DMS153 (cell line): ENCODE data around the gene MIB2.

Source experiments
- DNase-seq: peaks from one replicate; lab custom pipeline; 2025; lab: John Stamatoyannopoulos, UW

The MIB2 gene

DNA sequence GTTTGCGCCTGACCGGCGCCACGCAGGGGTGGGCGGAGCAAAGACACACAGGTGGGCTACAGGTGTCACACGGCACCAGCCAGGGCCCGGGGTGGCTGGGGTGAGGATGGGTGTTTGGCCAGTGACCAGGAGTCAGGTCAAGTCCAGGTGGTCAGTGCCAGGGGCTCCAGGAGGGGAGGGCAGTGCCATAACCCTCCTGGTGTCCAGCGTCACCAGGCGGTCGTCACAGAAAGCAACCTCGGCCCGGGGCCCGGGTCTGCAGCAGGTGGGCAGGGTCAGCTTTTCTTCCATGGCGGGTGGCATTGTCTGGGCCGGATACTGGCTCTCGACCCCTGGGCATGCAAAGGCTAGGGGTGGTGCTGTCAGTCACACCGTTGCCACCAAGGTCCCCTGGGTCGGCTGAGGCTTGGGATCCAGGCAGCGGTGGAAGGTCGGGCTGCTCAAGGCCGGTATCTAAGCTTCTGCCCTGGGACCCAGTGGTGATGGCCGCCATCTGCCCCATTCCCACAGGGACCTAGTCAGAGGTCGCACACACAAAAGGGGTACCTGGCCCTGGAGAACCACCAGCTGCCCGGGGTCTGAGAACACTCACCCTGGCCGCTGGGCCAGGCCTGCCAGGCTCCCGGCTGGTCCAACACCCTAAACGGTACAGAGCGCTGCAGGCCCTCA, 17.1 kb upstream of the MIB2 start:
- DNase-seq: no peak

DNA sequence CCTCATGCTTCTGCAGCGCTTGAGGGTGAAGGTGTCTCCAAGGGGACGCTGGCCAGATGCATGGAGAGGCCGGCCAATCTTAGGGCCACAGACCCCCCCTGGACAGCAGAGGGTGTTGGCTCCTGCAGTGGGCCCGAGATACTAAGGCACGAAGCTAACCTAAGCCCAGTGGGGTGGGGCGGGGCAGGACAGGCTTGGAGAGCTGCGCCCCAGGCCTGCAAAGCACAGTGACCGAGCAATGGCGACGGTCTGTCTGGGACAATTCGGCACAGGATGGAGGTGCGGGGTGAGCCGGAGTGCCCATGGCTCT, 16.6 kb upstream of the MIB2 start:
- DNase-seq: no peak

DNA sequence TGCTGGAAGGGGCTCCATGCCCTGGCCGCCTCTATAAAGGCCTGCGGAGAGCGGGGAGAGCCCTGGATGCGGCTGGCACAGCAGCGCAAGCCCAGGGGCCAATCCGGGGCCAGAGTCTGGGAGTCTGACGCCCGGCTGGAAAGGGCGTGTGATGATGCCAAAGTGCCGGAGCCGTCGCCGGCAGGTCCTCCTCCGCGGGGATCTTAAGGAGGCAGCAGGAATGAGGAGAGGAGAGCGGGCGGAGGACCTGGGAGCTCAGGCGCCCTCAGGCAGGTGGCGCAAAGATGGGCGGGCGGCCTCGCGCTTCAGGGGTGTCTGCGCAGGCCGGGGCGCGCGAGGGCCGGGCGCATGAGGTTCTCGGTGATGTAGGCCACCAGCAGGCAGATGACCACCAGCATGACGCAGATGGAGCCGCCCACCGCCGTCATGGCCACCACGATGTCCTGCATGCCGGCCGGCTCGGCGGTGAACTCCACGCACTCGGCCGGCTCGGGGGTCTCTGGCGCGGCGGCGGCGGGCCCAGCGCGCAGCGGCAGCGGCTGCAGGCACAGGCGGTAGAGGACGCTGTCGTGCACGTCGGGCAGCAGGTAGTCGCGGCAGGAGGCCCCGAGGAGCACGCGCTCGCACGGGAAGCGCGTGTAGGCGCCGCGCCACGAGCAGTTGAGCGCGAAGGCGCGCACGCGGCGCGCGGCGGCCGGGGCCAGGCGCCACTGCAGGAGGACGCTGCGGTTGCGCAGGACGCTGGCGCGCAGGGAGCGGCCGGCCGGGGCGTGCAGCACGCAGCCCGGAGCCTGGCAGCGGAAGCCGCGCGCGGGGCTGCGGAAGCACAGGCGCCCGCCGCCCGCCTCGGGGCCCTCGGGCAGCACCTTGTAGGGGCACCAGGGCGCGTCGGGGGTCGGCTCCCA, 16.0 kb upstream of the MIB2 start:
- DNase-seq: no peak

DNA sequence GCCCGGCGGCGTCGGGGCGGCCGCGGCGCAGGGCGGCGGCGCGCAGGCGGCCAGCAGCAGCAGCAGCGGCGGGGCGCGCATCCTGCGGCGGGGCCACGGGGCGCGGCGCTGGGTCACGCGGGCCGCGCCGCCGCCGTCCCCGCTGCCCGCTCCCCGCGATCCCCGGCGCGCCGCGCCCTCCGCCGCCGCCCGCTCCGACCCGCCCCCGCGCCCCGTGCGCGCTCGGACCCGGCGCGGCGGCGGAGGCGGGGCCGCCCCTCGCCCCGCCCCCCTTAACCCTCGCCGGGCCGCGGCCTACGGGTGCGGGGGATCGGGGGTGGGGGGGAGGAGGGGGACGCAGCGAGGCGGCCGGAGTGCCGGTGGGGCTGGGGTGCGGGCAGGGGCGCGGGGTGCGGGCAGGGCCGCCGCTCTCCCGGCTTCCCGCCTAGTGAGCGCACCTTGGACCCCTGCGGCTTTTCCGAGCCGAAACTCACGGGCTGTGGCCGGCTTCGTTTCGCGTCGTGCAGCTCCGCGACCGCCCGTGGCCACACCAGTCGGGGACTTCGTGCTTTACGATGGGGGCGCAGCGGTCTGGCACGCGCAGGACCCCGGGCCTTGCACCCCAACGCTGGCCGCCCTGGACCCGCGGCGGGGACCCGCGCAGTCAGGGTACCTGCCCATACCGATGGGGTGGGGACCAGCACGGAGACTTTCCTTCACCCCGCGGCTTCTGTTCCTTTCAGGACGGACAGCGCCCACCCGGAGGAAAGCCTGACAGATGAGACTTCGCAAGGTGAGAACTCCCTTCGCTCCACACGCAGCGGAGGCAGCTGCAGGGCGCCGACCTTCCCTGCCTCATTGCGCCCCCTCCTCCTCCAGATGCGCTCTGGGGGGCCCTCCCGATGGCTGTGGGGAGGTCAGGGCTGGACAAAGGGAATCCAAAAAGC, 15.1 kb upstream of the MIB2 start, which contains the start of gene FNDC10:
FNDC10 (minus strand) TSS at position 201 of the 926 bp plus-strand sequence; CDS start at position 81, 120 bp downstream.
- no peak for DNase-seq

DNA sequence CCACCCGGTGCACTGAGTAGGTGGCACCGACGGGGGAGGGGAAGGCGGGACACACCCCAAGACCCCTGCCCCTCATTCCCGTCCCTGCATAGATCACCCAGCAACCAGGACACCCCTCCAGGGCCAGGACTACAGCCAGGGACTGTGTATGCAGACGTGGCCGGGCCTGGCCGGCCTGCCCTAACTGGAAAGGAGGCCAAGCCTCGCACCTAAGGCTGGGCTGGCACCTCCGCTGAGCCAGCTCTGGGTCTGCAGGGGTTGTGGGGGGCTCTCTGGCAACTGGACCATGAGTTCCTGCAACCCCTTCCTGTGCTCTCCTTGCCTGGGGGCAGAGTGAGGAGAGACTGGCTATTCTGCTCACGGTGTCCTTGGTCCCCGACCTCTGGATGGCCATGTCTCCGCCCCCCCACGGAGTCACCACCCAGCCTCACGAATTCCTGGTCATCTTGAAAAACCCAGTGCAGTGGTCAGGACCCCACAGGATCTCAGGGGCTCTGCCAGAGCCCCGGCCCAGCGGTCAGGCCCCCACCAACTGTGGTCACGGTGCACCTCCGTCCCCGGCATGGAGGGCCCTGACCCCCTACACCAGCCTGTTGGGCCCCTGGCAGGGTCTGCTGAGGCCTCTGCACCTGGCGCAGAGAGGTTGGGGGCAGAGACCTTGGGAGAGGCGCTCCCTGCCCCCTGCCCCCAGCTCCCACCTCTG, 14.3 kb upstream of the MIB2 start:
- no peak for DNase-seq

DNA sequence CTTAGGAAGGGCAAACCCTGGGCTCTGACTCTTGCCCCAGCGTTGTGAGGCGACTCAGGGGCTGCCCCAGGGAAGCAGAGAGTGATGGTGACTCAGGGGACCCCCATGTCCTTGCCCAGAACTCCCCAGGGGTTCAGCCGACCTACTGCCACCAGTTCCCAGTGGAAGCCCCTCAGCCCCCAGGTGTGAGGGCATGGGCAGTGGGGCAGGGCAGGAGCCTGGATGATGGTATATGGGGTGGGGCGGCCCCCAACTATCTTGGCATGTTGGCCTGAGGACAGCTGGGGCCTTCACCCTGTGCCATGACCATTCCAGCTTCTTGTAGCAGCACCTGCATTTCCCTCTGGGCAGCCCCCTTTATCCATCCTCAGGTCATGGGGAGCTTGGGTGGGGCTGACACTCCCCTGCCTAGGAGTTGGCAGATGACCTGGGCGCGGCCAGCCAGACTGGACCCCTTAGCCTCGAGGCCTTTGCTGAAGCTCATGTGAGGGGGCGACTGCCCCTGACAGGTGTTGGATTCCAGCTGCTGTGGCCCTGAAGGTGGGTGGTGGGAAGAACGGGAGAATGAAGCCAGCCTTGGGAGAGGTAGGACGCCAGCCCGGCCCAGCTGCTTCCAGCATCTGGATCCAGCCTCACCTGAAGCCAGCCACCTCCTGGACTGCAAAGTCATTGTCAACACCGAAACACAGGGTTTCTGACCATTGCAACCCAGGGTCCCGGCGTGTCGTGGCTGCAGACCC, 13.6 kb upstream of the MIB2 start:
- DNase-seq: no peak

DNA sequence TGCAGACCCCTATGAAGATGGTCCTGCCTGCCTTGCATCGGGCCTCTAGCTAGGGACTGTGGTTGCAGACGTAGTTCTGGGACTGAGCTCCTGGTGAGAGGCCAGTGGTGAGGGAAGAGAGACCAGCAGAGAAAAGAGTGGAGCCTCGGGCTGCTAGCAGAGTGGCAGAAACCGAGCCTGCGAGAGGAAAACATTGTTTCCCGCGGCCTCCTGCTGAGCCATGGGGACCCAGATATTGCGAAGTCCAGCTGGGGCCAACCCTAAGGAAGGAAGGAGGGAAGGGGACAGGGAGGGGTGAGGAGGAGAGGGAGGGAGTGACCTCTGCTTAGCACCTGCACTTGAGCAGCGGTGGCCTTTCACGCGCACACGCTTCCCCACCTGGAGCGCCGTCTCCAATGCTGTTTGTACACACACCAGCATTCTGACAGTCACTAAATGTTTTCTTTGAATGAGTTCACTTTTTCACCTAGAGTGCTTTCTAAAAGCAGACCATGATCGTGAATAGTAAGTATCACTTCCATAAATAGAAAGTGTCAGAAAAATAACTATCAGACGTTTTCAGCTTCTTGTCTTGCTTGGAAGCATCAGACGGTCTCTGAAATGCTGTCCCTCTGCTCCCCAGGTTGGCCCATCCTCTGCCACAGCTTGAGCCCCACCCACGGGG, 12.9 kb upstream of the MIB2 start:
- no peak for DNase-seq

DNA sequence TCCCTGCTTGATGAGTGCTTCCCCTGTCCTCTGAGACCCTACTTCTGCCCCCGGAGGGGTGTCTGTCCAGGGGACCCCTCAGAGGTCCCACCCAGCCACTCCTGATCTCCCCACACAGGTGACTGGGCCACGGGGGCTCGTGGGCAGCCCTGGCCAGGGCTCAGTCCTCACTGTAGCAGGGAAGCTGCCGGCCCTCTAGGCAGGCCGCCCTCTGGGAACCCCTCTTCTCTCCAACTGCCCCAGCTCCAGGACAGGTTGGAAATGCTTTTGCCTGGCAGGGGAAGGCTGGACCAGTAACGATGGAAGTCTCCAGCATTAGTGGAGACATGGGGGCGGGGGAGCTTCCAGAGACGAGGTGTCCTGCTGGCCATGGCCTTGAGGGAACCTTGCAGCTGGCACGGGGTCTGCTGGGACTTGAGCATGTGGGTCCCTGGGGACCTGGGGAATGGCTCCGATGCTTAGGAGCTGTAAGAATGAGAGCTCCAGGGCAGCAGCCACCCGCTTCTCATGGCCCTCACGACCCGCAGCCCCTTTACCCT, 12.3 kb upstream of the MIB2 start:
- DNase-seq: no peak

DNA sequence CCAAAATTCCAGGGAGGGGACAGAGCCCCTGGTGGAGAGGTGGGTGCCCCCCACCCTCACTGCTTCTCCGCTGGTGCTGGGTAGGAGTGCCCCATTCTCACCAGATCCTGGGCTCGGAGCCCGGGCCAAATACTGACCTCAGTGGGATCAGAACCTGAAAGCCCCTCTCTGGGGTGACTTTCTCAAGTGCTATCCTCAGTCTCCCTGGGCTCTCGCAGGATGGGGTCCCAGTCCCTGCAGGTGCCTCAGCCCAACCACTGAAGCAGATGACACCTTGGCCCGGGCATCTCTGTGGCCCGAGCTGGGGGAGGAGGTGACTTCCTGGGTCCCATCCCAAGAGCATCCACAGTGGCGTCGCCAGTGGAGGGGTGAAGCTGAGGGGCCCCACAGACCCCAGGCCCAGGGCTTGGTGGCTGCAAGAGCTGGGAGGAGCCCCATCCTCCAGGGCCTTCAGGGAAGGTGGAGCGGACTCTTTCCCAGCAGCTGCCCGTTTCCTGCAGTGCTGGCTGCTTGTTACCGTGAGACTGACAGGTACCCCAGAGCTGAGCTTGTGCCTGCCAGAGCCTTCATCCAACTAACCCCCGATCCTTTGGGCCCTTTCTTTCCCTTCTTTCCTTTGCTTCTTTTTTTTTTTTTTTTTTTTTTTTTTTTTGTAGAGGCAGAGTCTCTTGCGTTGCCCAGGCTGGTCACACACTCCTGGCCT, 11.5 kb upstream of the MIB2 start:
- no peak for DNase-seq

DNA sequence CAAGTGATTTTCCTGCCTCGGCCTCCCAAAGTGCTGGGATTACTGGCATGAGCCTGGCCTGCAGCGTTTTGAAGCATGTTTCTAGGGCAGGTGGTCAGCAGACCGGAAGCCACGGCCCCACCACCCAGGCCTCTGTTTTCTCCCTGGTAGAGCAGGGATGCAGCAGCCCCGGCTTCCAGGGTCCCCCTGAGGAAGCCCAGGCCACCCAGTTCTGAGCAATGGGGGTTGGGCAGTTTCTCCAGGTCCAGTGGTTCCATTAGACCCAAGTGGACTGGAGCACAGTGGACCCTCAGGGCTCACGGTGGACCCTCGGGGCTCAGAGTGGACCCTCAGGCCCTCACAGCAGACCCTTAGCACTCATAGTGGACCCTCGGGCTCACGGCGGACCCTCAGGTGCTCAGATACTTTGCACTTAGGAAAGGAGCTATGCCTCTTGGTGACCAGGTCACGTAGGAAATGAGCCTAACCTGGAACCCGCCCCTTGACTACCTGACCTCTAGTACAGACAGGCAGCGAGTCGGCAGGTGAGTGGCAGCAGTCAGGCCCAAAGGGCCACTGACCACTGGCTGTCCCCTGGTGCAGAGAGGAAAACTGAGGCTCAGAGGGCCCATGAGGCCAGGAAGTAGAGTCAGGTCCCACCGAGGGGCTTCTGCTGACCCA, 10.8 kb upstream of the MIB2 start:
- no peak for DNase-seq

DNA sequence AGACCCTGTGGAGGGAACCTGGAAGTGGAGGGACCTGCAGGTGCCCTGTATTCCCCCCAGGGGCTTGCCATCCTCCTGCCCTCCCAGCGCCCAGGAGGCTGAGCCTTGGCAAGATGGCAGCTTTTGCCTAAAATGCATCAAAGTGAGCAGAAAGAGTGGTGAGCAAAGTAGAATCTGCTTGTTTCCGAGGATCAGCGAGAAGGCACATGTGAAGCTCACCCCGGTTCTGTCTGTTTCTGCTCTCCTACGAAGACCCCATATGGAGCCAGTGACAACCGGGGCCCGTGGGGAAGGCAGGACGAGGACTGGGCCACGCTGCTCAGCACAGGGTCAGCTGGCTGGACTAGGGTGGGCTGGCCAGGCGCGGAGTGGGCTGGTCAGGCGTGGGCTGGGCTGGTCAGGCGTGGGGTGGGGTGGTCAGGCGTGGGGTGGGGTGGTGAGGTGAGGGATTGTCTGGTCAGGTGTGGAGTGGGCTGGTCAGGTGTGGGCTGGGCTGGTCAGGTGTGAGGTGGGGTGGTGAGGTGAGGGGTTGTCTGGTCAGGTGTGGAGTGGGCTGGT, 10.2 kb upstream of the MIB2 start:
- no peak for DNase-seq

DNA sequence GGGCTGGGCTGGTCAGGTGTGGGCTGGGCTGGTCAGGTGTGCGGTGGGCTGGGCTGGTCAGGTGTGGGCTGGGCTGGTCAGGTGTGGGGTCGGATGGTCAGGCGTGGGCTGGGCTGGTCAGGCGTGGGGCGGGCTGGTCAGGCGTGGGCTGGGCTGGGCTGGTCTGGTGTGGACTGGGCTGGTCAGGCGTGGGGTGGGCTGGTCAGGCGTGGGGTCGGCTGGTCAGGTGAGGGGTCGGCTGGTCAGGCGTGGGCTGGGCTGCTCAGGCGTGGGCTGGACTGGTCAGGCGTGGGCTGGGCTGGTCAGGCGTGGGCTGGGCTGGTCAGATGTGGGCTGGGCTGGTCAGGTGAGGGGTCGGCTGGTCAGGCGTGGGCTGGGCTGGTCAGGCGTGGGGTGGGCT, 9.6 kb upstream of the MIB2 start:
- no peak for DNase-seq

DNA sequence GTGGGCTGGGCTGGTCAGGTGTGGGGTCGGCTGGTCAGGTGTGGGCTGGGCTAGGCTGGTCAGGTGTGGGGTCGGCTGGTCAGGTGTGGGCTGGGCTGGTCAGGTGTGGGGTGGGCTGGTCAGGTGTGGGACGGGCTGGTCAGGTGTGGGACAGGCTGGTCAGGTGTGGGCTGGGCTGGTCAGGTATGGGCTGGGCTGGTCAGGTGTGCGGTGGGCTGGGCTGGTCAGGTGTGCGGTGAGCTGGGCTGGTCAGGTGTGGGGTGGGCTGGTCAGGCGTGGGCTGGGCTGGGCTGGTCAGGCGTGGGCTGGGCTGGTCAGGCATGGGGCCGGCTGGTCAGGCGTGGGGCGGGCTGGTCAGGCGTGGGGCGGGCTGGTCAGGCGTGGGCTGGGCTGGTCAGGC, 9.1 kb upstream of the MIB2 start:
- DNase-seq: no peak

DNA sequence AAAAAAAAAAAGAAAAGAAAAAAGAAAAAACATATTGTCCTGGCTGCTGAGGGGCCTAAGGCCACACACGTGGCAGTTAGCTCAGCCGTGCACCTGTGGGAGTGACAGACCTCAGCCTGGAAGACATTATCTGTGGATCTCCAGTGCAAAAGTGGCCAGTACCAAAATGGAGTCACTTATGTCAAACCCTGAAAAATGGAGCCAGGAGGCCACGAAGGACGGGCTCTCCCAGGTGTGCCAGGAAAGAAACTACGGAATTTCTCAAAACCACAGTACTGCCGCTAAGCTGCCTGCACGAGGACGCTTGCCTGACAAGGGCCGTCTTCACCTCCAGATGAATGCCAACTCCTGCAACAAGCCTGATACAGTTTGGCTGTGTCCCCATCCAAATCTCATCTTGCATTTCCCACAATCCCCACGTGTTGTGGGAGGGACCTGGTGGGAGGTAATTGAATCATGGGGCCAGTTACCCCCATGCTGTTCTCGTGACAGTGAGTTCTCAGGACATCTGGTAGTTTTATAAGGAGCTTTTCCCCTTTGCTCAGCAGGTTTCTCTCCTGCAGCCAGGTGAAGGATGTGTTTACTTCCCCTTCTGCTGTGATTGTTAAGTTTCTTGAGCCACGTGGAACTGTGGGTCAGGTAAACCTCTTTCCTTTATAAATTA, 5.3 kb upstream of the MIB2 start:
- DNase-seq: no peak

DNA sequence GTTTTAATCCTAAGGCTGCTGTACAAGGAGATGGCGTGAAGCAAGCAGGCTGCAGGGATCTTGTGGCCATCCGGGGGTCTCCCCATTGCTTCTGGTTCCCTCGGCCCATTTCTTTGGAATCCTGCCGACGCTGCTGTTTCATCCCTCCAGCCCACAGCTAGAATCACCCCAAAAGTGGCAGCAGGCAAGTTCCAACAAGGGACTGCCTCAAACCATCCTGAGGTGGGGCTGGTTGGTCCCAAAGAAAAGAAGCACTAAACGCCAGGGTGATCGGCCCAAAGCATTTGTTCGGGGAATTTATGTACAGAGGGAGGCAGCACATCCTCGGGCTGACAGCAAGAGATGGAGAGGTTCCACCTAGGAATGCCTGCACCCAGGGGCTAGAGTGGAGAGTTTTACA, 4.5 kb upstream of the MIB2 start:
- no peak for DNase-seq

DNA sequence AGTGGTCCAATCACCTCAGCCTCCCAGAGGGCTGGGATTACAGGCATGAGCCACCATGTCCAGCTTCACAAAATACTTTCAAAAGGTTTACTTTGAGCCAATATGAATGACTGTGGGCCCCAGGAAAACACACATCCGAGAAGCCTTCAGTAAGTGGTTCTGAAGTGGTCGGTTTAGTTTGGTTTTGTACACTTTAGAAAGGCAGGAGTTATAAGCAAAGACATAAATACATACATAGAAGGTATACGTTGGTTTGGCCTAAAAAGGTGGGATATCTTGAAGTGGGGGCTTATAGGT, 3.2 kb upstream of the MIB2 start:
- no peak for DNase-seq

DNA sequence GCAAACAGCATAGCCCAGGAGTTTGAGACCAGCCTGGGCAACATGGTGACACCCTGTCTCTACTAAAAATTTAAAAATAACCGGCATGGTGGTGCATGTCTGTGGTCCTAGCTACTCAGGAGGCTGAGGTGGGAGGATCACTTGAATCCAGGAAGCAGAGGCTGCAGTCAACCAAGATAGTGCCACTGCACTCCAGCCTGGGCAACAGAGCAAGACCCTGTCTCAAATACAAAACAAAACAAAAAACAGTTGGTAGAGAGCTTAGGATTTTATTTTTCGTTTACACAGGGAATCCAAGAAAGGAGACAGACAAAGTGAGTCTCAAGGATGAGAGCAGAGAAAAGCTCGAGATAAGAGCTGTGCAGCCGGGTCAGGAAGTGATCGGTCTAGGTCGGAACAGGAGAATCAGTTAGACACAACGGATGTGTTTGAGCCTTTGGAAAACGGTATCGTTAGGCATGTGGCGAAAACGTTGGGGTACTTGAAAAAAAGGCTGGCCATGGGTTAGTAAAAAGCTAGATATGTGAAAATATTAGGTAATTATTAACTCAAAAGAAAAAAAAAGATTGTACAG, 1.7 kb upstream of the MIB2 start:
- no peak for DNase-seq
